Effector CD8-positive, alpha-beta T cell (primary cell): ENCODE measurements around the gene CEP135.
"Not testable (repeated sequence)": the region's sequence is repeated elsewhere in the genome, so short reads cannot be mapped to it uniquely, and the experiment has no call there.

Source experiments
- DNase-seq: peaks from one replicate; lab custom pipeline; 2025; lab: John Stamatoyannopoulos, UW

Gene CEP135

GRCh38 chr4:56072730-56073129 lies 124.0 kb downstream of the CEP135 start:
- DNase-seq, result not testable (repeated sequence)

- no peak for DNase-seq
Observed at GRCh38 chr4:56077676-56078075, 128.9 kb downstream of the CEP135 start.

GRCh38 chr4:56078866-56079265 lies 130.1 kb downstream of the CEP135 start:
- DNase-seq, result no peak

- DNase-seq, result no peak
Observed at GRCh38 chr4:56080384-56080783, 131.6 kb downstream of the CEP135 start.

- DNase-seq, result no peak
Observed at GRCh38 chr4:56082829-56083228, 134.1 kb downstream of the CEP135 start.
